ENCODE data around the gene ZNF729.

Gene ZNF729

GRCh38 chr19:22326219-22326618 is 40.0 kb downstream of the ZNF729 start:
- no peak for TF ChIP-seq CTCF (IDR thresholded peaks at IDR 0.05; ENCODE audit: low read length, missing control alignments)
- H3K4me3 ChIP-seq (replicated peaks; ENCODE audit: low read depth, low read length): no peak overlapping the region
- no peak for DNase-seq (ENCODE audit: low read depth)

GRCh38 chr19:22327321-22327720 is 41.1 kb downstream of the ZNF729 start:
- DNase-seq (ENCODE audit: low read depth): no peak
- H3K4me3 ChIP-seq (replicated peaks; ENCODE audit: low read depth, low read length): no peak overlapping the region
- TF ChIP-seq CTCF (IDR thresholded peaks at IDR 0.05; ENCODE audit: low read length, missing control alignments): no peak

- no peak for TF ChIP-seq CTCF (IDR thresholded peaks at IDR 0.05; ENCODE audit: low read length, missing control alignments)
- H3K4me3 ChIP-seq (replicated peaks; ENCODE audit: low read depth, low read length): no peak overlapping the region
- DNase-seq (ENCODE audit: low read depth): no peak
These were observed 45.3 kb downstream of the ZNF729 start for GRCh38 chr19:22331521-22331920.

DNA sequence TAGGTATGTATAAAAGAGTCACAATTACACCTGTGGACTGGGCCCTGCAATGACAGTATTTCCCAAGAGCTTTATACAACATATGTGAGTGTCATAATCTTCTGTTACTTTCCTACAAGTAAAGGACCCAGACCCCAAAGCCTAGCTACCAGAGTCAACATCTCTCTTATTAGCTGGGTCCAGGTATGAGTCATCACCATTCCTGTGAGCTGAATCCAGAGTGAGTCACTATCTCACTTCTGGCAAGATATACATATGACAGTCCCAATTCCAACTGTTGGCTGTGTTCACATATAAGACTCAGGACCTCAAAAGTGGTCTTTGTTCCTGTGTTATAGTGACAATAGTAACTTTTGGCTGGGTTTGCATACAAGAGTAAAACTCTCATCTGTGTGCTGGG is 46.7 kb downstream of the ZNF729 start:
- no peak for DNase-seq (ENCODE audit: low read depth)
- no peak overlapping the region for H3K4me3 ChIP-seq (replicated peaks; ENCODE audit: low read depth, low read length)
- no peak for TF ChIP-seq CTCF (IDR thresholded peaks at IDR 0.05; ENCODE audit: low read length, missing control alignments)

DNA sequence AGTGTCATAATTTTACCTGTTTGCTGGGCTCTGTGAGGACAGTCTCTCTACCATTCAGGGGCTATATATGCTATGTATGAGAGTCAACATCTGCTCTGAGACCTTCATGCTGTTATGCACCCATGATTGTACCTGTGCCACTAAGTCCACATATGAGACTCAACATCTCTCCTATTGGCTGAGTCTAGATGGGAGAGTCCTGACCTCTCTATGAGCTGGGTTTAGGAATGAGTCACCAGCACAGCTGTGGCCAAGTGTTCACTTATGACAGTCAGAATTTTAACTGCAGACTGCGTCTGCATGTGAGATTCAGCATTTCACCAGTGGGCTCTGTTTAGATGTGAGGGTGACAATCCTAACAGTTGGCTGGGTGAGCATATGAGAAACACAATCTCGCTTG is 49.5 kb downstream of the ZNF729 start:
- no peak overlapping the region for H3K4me3 ChIP-seq (replicated peaks; ENCODE audit: low read depth, low read length)
- DNase-seq (ENCODE audit: low read depth): no peak
- no peak for TF ChIP-seq CTCF (IDR thresholded peaks at IDR 0.05; ENCODE audit: low read length, missing control alignments)

- TF ChIP-seq CTCF (IDR thresholded peaks at IDR 0.05; ENCODE audit: low read length, missing control alignments): no peak
- no peak overlapping the region for H3K4me3 ChIP-seq (replicated peaks; ENCODE audit: low read depth, low read length)
- no peak for DNase-seq (ENCODE audit: low read depth)
These were observed 68.4 kb downstream of the ZNF729 start for GRCh38 chr19:22354665-22355064.

All from fibroblast of pulmonary artery (primary cell).